Uterus (tissue), 2 donors: Measurements from ENCODE around the gene VMP1.

Experiments
- CTCF ChIP-seq, 4 experiments: fragments of 200-600 bp in 2 of 4; fragments of 450-650 bp in 2 of 4; sonication (generic) in 2 of 4; IDR thresholded peaks; one replicate each; pipeline ENCODE4 v1.5.1; 2016 to 2019; ENCODE audit warnings: antibody characterized with exemption in 4 of 4, mild to moderate bottlenecking in 2 of 4, moderate library complexity in 1 of 4
- POLR2A ChIP-seq, 2 donors: fragments of 450-650 bp; IDR thresholded peaks; one replicate each; pipeline ENCODE4 v1.6.1; 2016; ENCODE audit warnings: antibody characterized with exemption in 2 of 2, mild to moderate bottlenecking in 1 of 2, moderate library complexity in 1 of 2

DNA sequence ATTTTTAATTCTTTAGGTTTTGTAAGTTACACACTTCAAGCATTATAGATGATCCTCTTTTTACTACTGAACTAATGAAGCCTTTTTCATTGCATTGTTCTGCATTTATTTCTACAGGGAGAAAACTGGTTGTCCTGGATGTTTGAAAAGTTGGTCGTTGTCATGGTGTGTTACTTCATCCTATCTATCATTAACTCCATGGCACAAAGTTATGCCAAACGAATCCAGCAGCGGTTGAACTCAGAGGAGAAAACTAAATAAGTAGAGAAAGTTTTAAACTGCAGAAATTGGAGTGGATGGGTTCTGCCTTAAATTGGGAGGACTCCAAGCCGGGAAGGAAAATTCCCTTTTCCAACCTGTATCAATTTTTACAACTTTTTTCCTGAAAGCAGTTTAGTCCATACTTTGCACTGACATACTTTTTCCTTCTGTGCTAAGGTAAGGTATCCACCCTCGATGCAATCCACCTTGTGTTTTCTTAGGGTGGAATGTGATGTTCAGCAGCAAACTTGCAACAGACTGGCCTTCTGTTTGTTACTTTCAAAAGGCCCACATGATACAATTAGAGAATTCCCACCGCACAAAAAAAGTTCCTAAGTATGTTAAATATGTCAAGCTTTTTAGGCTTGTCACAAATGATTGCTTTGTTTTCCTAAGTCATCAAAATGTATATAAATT is 132.3 kb downstream of the VMP1 start:
- TF ChIP-seq CTCF (IDR thresholded peaks at IDR 0.05) (no peak), POLR2A (IDR thresholded peaks at IDR 0.05) (no peak)
